ENCODE results near the gene ANP32A. TPM values are rescaled to one million over a fixed set of nuclear protein-coding genes. Genes with fewer than 3 reads are reported as not detected.

ANP32A gene
- total and polyA plus RNA-seq, 8 donors, result 111 to 346 (median 298) TPM

DNA sequence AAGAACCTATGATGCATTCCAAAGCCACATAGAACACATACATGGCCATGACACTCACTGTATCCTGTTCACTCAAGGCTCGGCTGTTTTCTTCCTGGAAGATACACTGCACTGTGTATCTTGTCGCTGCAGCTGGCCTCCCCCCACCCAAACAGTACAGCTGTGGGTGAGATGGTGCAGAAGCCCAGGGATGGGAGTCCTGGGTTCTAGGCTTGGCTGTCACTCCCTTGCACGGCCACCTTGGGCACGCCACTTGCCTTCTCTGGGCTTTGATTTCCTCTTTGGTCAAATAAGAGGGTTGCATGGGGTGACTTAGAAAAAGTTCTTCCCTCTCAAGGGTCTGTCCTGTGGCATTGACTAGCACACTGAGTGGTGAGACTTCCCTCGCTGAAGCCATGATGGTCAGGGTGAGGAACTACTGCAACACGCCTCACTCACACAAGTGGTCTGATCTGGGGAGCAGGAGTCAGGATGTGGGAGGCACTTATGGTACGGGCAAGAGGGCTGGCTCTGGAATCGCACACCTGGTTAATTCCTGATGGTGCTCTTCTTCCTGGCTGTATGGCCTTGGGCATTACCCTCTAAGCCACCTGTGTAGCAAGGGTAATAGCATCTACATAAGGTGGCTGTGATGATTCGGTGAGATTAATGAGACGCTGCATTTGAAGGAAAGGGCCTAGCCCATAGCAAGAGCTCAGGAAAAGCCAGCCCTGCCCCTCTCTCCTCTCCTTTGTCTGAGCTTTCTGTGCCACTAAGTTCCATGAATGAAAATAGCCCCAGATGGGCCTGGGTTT, 44.0 kb downstream of the ANP32A start:
- peak overlapping the region; percentile 9 to 60 for H3K27ac ChIP-seq
- peaks cover 0 to 33% of the 10 kb centered on the region in 2 donors for H3K36me3 ChIP-seq
- no peak overlapping the region for H3K4me3 ChIP-seq
- no peak for ATAC-seq
- no peaks in the 10 kb centered on the region for H3K27me3 ChIP-seq
- intact Hi-C loops (cut with DNase I), result loop anchor here in 1 of 2 donors (10.0 kb wide), 1 partner anchor 48 kb away; the partner anchor contains the start of gene ANP32A
- DNase-seq, result no peak
- TF ChIP-seq CTCF (IDR thresholded peaks at IDR 0.05), result no peak
- H3K9me3 ChIP-seq, result no peaks in the 10 kb centered on the region
- peaks cover 0 to 24% of the 10 kb centered on the region in 2 donors for H3K4me1 ChIP-seq

- peaks cover 0 to 16% of the 10 kb centered on the region in 2 donors for H3K4me1 ChIP-seq
These were observed 44.8 kb downstream of the ANP32A start for GRCh38 chr15:68775671-68776476.

GRCh38 chr15:68775236-68775577, 45.5 kb downstream of the ANP32A start:
- intact Hi-C loops (cut with DNase I), result loop anchor here in 1 of 2 donors (10.0 kb wide), 1 partner anchor 50 kb away; the partner anchor contains the start of gene ANP32A
- H3K9me3 ChIP-seq, result no peaks in the 10 kb centered on the region
- H3K27me3 ChIP-seq, result no peaks in the 10 kb centered on the region
- peaks cover 0 to 12% of the 10 kb centered on the region in 2 donors for H3K4me1 ChIP-seq
- peaks cover 0 to 26% of the 10 kb centered on the region in 2 donors for H3K36me3 ChIP-seq
- TF ChIP-seq CTCF (IDR thresholded peaks at IDR 0.05), result no peak
- no peak for ATAC-seq
- peak overlapping the region in 1 of 2 donors; percentile 42 for H3K27ac ChIP-seq
- peak in 1 of 4 donors; percentile 53 for DNase-seq
- no peak overlapping the region for H3K4me3 ChIP-seq

More at GRCh38 chr15:68775671-68776476, 44.8 kb downstream of the ANP32A start:
- H3K27ac ChIP-seq, result peak overlapping the region; percentile 42 to 60
- no peak for TF ChIP-seq CTCF (IDR thresholded peaks at IDR 0.05)
- no peaks in the 10 kb centered on the region for H3K9me3 ChIP-seq
- H3K4me3 ChIP-seq, result no peak overlapping the region
- ATAC-seq, result peak; percentile 54
- intact Hi-C loops (cut with DNase I), result loop anchor here in 1 of 2 donors (10.0 kb wide), 1 partner anchor 49 kb away; the partner anchor contains the start of gene ANP32A
- no peaks in the 10 kb centered on the region for H3K27me3 ChIP-seq
- peak in 2 of 4 donors; percentile 77 to 79 for DNase-seq
- H3K36me3 ChIP-seq, result peaks cover 0 to 32% of the 10 kb centered on the region in 2 donors

DNA sequence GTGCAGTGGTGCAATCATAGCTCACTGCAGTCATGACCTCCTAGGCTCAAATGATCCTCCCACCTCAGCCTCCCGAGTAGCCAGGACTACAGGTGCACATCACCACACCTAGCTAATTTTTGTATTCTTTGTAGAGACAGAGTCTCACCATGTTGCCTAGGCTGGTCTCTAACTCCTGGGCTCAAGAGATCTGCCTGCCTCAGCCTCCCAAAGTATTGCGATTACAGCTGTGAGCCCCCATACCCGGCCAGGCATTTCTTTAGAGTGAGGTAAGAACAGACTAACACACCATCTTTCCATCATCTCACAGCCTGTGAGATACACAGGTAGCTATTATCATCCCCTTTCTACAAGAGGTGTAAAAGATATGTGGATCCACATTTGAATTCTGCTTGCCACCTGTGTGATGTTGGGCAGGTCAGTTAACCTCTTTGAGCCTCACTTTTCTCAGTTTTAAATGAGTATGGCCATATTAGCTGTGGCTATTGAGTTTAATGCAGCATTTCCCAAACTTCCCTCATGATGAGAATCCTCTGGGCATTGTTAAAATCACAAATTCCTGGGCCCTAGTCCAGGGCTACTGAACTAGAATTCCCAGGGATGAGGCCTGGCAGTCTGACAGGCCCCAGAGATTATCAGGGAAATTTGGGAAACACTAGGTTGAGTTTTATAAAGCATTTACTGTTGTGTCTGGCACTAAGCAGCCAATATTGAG, 46.0 kb downstream of the ANP32A start:
- ATAC-seq, result no peak
- Histone ChIP-seq H3K36me3 (peaks cover 0 to 21% of the 10 kb centered on the region in 2 donors), H3K4me1 (peaks cover 0 to 12% of the 10 kb centered on the region in 2 donors), H3K9me3 (no peaks in the 10 kb centered on the region), H3K27ac (peak overlapping the region in 1 of 2 donors; percentile 42), H3K4me3 (no peak overlapping the region), H3K27me3 (no peaks in the 10 kb centered on the region)
- TF ChIP-seq CTCF (IDR thresholded peaks at IDR 0.05), result no peak
- intact Hi-C loops (cut with DNase I), result loop anchor here in 1 of 2 donors (10.0 kb wide), 1 partner anchor 50 kb away; the partner anchor contains the start of gene ANP32A
- DNase-seq, result peak in 2 of 4 donors; percentile 55 to 58

Measured in left lung (tissue), 10 donors.